ENCODE results near the gene COMT. TPM values are rescaled to one million over a fixed set of nuclear protein-coding genes. Genes with fewer than 3 reads are reported as not detected.

Gene COMT
- total and polyA plus RNA-seq, 9 donors: 23.1 to 200 (median 161) TPM

DNA sequence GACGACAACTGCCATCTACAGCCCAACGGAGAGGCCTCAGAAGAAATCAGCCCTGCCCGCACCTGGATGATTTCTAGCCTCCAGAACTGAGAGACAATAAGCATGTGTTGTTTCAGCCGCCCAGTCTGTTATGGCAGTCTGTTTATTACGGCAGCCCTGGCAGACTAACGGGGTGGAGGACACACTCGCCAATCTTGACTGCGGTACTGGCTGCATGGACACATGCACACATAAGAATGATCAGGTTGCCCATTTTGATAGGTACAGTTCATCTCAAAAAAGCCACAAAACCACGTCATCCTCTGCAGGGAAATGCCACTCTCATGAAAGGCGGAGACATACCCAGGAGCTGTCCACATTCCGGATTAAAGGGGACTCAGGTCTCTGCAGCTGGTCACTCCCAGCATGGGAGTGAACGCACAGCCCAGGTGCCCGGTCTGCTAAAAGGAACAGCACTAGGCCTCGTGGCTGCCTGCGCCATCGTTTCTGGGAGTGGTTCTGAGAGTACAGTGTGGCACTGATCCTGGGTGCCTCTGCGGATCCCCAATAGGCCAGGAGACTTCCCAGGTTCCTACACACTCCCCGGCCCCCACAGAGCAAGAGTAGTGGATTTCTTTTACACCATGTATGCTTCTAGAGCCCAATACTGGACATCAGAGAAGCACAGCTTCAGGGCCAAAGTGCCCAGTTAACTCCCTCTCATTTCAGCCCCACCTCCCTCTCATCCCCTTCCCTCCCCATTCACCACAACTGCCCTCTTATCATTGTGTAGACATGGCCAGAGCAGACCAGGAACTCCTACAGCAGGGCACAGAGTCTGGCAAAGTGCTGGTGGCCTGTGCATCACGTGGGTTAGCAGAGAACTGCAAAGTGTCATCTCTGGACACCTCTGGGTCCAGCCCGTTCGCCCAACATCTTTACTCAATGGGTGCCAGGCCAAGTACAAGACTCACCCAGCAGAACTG lies 11.7 kb upstream of the COMT start:
- Histone ChIP-seq H3K27ac (no peak overlapping the region), H3K36me3 (no peaks in the 10 kb centered on the region), H3K4me1 (ENCODE audit: insufficient read depth) (no peaks in the 10 kb centered on the region), H3K27me3 (no peaks in the 10 kb centered on the region), H3K4me3 (no peak overlapping the region), H3K9me3 (no peaks in the 10 kb centered on the region)
- intact Hi-C loops (cut with DNase I): no loop called here
- no peak for DNase-seq
- TF ChIP-seq POLR2A (IDR thresholded peaks at IDR 0.05) (no peak), CTCF (IDR thresholded peaks at IDR 0.05) (no peak), EP300 (IDR thresholded peaks at IDR 0.05) (no peak)
- WGBS, 3 donors: 90 to 92% (median 91%) methylated on average over 21 of the region's 21 CpGs

- no peak for DNase-seq
- Histone ChIP-seq H3K27ac (no peak overlapping the region), H3K9me3 (no peaks in the 10 kb centered on the region), H3K4me1 (ENCODE audit: insufficient read depth) (no peaks in the 10 kb centered on the region), H3K27me3 (no peaks in the 10 kb centered on the region), H3K36me3 (no peaks in the 10 kb centered on the region), H3K4me3 (no peak overlapping the region)
- TF ChIP-seq EP300 (IDR thresholded peaks at IDR 0.05) (no peak), POLR2A (IDR thresholded peaks at IDR 0.05) (no peak), CTCF (IDR thresholded peaks at IDR 0.05) (no peak)
- 89 to 91% (median 91%) methylated on average over 21 of the region's 21 CpGs for whole genome bisulfite sequencing, 3 donors
- intact Hi-C loops (cut with DNase I): no loop called here
Measured at GRCh38 chr22:19930551-19931486, 10.8 kb upstream of the COMT start.

DNA sequence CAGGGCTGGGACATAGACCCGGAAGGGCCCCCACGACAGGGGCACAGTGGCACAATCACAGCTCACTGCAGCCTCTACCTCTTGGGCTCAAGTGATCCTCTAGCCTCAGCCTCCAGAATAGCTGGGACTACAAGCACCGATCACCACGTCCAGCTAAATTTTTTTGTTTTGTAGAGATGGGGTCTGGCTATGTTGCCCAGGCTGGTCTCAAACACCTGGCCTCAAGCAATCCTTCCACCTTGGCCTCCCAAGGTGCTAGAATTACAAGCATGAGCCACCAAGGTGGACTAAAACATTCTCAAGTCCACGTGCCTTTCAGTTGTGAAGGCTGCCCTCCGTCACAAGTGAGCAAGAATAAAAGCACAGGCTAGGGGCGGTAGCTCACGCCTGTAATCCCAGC lies 10.1 kb upstream of the COMT start:
- no peak for DNase-seq
- Histone ChIP-seq H3K27ac (no peak overlapping the region), H3K27me3 (no peaks in the 10 kb centered on the region), H3K4me3 (no peak overlapping the region), H3K9me3 (no peaks in the 10 kb centered on the region), H3K4me1 (ENCODE audit: insufficient read depth) (no peaks in the 10 kb centered on the region), H3K36me3 (no peaks in the 10 kb centered on the region)
- TF ChIP-seq POLR2A (IDR thresholded peaks at IDR 0.05): no peak
- TF ChIP-seq EP300 (IDR thresholded peaks at IDR 0.05): no peak
- TF ChIP-seq CTCF (IDR thresholded peaks at IDR 0.05): no peak
- intact Hi-C loops (cut with DNase I): no loop called here
- 95 to 98% (median 97%) methylated on average over 8 of the region's 8 CpGs for WGBS, 3 donors

- DNase-seq: no peak
- H3K4me1 ChIP-seq (ENCODE audit: insufficient read depth): no peaks in the 10 kb centered on the region
- 75 to 81% (median 75%) methylated on average over 12 of the region's 12 CpGs for WGBS, 3 donors
- no peaks in the 10 kb centered on the region for H3K27me3 ChIP-seq
- no peaks in the 10 kb centered on the region for H3K9me3 ChIP-seq
- H3K4me3 ChIP-seq: no peak overlapping the region
- TF ChIP-seq CTCF (IDR thresholded peaks at IDR 0.05): no peak
- no peak for TF ChIP-seq POLR2A (IDR thresholded peaks at IDR 0.05)
- TF ChIP-seq EP300 (IDR thresholded peaks at IDR 0.05): no peak
- intact Hi-C loops (cut with DNase I): no loop called here
- no peak overlapping the region for H3K27ac ChIP-seq
- no peaks in the 10 kb centered on the region for H3K36me3 ChIP-seq
Measured at GRCh38 chr22:19932367-19933206, 9.0 kb upstream of the COMT start.

Measured in ovary (tissue), 9 donors.